ENCODE results near the gene TXNDC11. TPM values are rescaled to one million over a fixed set of nuclear protein-coding genes. Genes with fewer than 3 reads are reported as not detected.

Gene TXNDC11
- total and polyA plus RNA-seq, 2 experiments from 2014 or later, result 6.8 to 12.0 TPM

- no peak overlapping the region for H3K27ac ChIP-seq (ENCODE audit: low read depth)
- Mint-ChIP-seq H3K4me3 (no peak overlapping the region), H3K4me1 (peaks cover 24% of the 10 kb centered on the region), H3K36me3 (ENCODE audit: low read depth) (no peaks in the 10 kb centered on the region), H3K27me3 (ENCODE audit: insufficient read depth, low read depth, poor library complexity) (peaks cover 16% of the 10 kb centered on the region), H3K27ac (no peak overlapping the region), H3K9me3 (no peaks in the 10 kb centered on the region; the same call in 2 of the 3 replicates)
- H3K4me1 ChIP-seq (ENCODE audit: insufficient read depth), result peaks cover 6% of the 10 kb centered on the region; the same call in 1 of the 2 replicates
- H3K79me2 ChIP-seq (replicated peaks; ENCODE audit: insufficient read depth), result no peaks in the 10 kb centered on the region
- ATAC-seq (no peak), DNase-seq (ENCODE audit: low spot score) (no peak)
- H3K27me3 ChIP-seq (ENCODE audit: insufficient read depth), result no peaks in the 10 kb centered on the region
- H3K9me2 ChIP-seq (ENCODE audit: insufficient read depth), result no peaks in the 10 kb centered on the region
- no peak overlapping the region for H2AFZ ChIP-seq
- TF ChIP-seq REST (IDR thresholded peaks at IDR 0.05; ENCODE audit: unreplicated experiment) (no peak), ZNF114 (CRISPR knock-in tag; IDR thresholded peaks at IDR 0.05) (no peak), CTCF (conservative IDR thresholded peaks at IDR 0.05; ENCODE audit: low read depth in 2 of 2) (no peak), NANOG (IDR thresholded peaks at IDR 0.05; ENCODE audit: borderline replicate concordance) (no peak), STAT1 (IDR thresholded peaks at IDR 0.05; ENCODE audit: unreplicated experiment) (no peak), ZNF331 (CRISPR knock-in tag; IDR thresholded peaks at IDR 0.05; ENCODE audit: low read depth) (no peak), EZH2 (IDR thresholded peaks at IDR 0.05; ENCODE audit: low read depth, unreplicated experiment) (no peak), JUNB (IDR thresholded peaks at IDR 0.05; ENCODE audit: unreplicated experiment) (no peak), ZNF462 (CRISPR knock-in tag; IDR thresholded peaks at IDR 0.05) (no peak)
- no peaks in the 10 kb centered on the region for H3K36me3 ChIP-seq (ENCODE audit: insufficient read depth)
- peaks cover 8% of the 10 kb centered on the region; the same call in 1 of the 2 replicates for H3F3A ChIP-seq (replicated peaks; ENCODE audit: low read depth)
- no peaks in the 10 kb centered on the region for H4K20me1 ChIP-seq (replicated peaks; ENCODE audit: insufficient read depth)
- H3K4me3 ChIP-seq, result no peak overlapping the region
- H3K4me2 ChIP-seq, result no peak overlapping the region
Measured at GRCh38 chr16:11631214-11631613, 111.4 kb downstream of the TXNDC11 start.
